ENCODE data around the gene S100Z. TPM values are rescaled to one million over a fixed set of nuclear protein-coding genes. Genes with fewer than 3 reads are reported as not detected.

The S100Z gene
- total RNA-seq, 6 experiments from 2014 or later = 0.43 TPM; not detected in 5

GRCh38 chr5:76952795-76953536, 103.2 kb downstream of the S100Z start, which contains the start of gene CRHBP:
TSS of gene CRHBP (plus strand) at chr5:76953045. CDS start at chr5:76953135, 90 bp downstream.
- WGBS (ENCODE audit: insufficient coverage, low coverage, low lambda C conversion rate, missing lambda C conversion rate) = 17% methylated on average over 18 of the region's 23 CpGs
- ATAC-seq = peak; percentile 60 to 68 (median 64)
- peak; percentile 12 for TF ChIP-seq POLR2A (IDR thresholded peaks at IDR 0.05)
- TF ChIP-seq, protein P1, sequence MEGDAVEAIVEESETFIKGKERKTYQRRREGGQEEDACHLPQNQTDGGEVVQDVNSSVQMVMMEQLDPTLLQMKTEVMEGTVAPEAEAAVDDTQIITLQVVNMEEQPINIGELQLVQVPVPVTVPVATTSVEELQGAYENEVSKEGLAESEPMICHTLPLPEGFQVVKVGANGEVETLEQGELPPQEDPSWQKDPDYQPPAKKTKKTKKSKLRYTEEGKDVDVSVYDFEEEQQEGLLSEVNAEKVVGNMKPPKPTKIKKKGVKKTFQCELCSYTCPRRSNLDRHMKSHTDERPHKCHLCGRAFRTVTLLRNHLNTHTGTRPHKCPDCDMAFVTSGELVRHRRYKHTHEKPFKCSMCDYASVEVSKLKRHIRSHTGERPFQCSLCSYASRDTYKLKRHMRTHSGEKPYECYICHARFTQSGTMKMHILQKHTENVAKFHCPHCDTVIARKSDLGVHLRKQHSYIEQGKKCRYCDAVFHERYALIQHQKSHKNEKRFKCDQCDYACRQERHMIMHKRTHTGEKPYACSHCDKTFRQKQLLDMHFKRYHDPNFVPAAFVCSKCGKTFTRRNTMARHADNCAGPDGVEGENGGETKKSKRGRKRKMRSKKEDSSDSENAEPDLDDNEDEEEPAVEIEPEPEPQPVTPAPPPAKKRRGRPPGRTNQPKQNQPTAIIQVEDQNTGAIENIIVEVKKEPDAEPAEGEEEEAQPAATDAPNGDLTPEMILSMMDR (IDR thresholded peaks at IDR 0.05) = no peak
- Histone ChIP-seq H3K4me3 (peak within 1 kb of the TSS; percentile 35 to 51 (median 41)), H3K27ac (peak within 1 kb of the TSS; percentile 31 to 69 (median 37)), H3K4me1 (peaks cover 0 to 13% (median 2%) of the 10 kb centered on the region in 4 donors), H3K27me3 (peaks cover 0 to 14% of the 10 kb centered on the region in 2 donors), H3K36me3 (no peaks in the 10 kb centered on the region), H3K9me3 (no peaks in the 10 kb centered on the region)
- DNase-seq = no peak
- intact Hi-C loops (cut with DNase I) = no loop called here

GRCh38 chr5:76953551-76954382, 104.0 kb downstream of the S100Z start:
- intact Hi-C loops (cut with DNase I) = no loop called here
- TF ChIP-seq POLR2A (IDR thresholded peaks at IDR 0.05) = no peak
- TF ChIP-seq, protein P1 (IDR thresholded peaks at IDR 0.05) = no peak
- peaks cover 0 to 14% of the 10 kb centered on the region in 2 donors for H3K27me3 ChIP-seq
- H3K27ac ChIP-seq = peak overlapping the region; percentile 31 to 69 (median 37)
- H3K9me3 ChIP-seq = no peaks in the 10 kb centered on the region
- DNase-seq = peak in 1 of 3 donors; percentile 27
- 4% methylated on average over 9 of the region's 81 CpGs for WGBS (ENCODE audit: insufficient coverage, low coverage, low lambda C conversion rate, missing lambda C conversion rate)
- H3K4me1 ChIP-seq = peaks cover 0 to 13% (median 2%) of the 10 kb centered on the region in 4 donors
- peak overlapping the region; percentile 35 to 51 (median 41) for H3K4me3 ChIP-seq
- ATAC-seq = peak; percentile 39 to 58 (median 50)
- no peaks in the 10 kb centered on the region for H3K36me3 ChIP-seq

DNA sequence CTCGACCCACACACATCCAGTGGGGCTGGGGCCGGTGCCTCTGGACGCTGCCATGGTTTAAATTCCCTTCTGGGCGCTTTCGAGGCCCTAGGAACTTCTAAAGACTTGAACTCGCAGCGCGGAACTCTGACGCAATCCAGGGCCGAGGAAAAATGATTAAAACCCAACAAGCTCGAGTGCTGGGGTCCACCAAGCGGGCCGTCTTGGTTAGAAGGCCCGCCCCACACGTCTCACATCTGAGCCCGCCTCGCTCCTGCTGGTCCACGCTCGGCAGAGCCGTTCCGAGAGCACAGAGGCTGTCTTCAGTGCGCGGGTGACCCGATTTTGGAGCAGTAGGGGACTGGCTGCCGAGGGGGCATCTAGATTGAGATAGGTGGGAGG, 104.6 kb downstream of the S100Z start:
- no peaks in the 10 kb centered on the region for H3K36me3 ChIP-seq
- H3K4me3 ChIP-seq = peak overlapping the region; percentile 35 to 51 (median 41)
- DNase-seq (peak in 1 of 3 donors; percentile 24), ATAC-seq (peak; percentile 6 to 17 (median 11))
- H3K9me3 ChIP-seq = no peaks in the 10 kb centered on the region
- intact Hi-C loops (cut with DNase I) = no loop called here
- H3K27me3 ChIP-seq = peaks cover 0 to 14% of the 10 kb centered on the region in 2 donors
- peaks cover 0 to 13% (median 2%) of the 10 kb centered on the region in 4 donors for H3K4me1 ChIP-seq
- 6% methylated on average over 12 of the region's 25 CpGs for WGBS (ENCODE audit: insufficient coverage, low coverage, low lambda C conversion rate, missing lambda C conversion rate)
- TF ChIP-seq, protein P1 (IDR thresholded peaks at IDR 0.05) = no peak
- TF ChIP-seq POLR2A (IDR thresholded peaks at IDR 0.05) = no peak
- H3K27ac ChIP-seq = peak overlapping the region; percentile 10 to 69 (median 37)

- Histone ChIP-seq H3K27ac (no peak overlapping the region), H3K36me3 (no peaks in the 10 kb centered on the region), H3K27me3 (peaks cover 0 to 14% of the 10 kb centered on the region in 2 donors), H3K9me3 (no peaks in the 10 kb centered on the region), H3K4me1 (peaks cover 0 to 13% (median 2%) of the 10 kb centered on the region in 4 donors), H3K4me3 (no peak overlapping the region)
- TF ChIP-seq, protein P1 (IDR thresholded peaks at IDR 0.05) = no peak
- no peak for TF ChIP-seq POLR2A (IDR thresholded peaks at IDR 0.05)
- DNase-seq (no peak), ATAC-seq (no peak)
- WGBS (ENCODE audit: insufficient coverage, low coverage, low lambda C conversion rate, missing lambda C conversion rate) = 76% methylated on average over 2 of the region's 2 CpGs
- intact Hi-C loops (cut with DNase I) = no loop called here
These were observed 106.2 kb downstream of the S100Z start for GRCh38 chr5:76956033-76956432.
